Raji (cell line): ENCODE data around the gene ACTR3C.

Experiments used
- POLR2A ChIP-seq: IDR thresholded peaks from 2 replicates; pipeline ENCODE4 v1.6.1; 2011; ENCODE audit warnings: low read depth, low read length, control low read depth; ENCODE audit not compliant: insufficient read depth

The ACTR3C gene

GRCh38 chr7:150332852-150333635 is 9.7 kb upstream of the ACTR3C start:
- no peak for TF ChIP-seq POLR2A

- TF ChIP-seq POLR2A: no peak
Measured at GRCh38 chr7:150330211-150330885, 7.0 kb upstream of the ACTR3C start.

DNA sequence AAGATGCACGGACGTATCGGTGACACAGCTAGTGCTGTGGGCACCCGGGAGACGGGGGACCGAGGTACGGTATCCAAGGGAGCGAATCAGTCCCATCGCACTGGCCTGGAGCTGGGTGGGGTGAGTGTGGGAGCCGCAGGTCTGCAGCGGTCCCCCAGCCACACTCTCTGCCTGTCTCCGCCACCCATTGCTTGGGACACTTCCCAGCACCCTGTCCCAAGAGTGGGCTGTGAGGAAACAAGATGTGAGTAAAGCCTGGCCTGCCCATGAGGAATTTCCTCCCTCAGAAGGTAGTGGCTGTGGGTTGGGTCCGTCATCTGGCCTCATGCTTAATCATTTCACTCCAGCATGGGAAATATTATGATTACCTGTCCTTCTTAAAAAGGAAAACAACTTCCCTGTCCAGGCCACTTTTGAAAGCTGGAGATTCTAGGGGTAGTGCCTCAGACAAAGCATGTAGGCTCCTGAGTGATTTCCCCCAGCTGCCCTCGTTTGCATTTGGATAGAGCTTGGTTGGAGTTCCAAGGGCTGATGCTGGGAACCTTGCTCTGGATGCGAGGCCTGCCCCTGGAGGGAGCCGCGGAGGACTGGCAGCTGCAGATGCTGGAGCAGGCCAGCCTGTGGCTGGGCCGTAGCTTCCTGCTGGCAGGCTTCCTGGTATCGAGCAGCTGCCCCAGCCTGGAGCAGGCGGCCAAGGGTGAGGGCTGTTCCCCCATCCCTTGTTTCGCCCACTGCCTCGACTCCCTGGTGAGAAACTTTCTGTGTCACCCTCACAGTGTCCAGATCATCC is 6.2 kb upstream of the ACTR3C start:
- TF ChIP-seq POLR2A: no peak

GRCh38 chr7:150327308-150327707 is 4.0 kb upstream of the ACTR3C start:
- no peak for TF ChIP-seq POLR2A

DNA sequence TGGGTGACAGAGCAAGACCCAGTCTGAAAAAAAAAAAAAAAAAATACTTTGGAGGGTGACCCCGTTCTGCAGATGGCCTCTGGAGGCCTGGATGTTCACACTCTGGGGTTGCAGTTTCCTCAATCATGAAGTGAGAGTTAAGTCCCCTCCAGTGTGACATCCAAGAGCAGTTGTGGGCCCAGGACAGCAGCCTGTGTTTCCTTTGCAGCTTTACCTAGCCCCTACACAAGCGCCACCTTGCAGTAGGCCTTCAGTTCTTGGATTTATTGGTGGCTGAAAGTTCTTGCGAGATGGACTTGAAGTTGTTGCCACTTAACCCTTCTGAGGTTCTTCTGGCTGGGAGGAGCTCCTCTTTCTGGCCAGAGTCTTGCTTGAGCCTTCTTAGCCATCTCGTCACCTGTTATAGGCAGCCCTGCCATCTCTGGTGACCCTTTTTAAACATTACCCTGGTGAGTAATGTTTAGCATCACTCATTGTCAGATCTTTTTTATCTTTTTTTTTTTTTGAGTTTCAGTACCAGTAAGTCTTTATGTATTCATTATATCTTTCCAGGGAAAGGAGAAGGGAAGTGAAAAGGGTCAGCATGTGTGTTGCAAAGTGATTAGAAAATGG is 3.4 kb upstream of the ACTR3C start:
- TF ChIP-seq POLR2A: no peak

GRCh38 chr7:150325901-150326300 is 2.6 kb upstream of the ACTR3C start:
- TF ChIP-seq POLR2A: no peak

DNA sequence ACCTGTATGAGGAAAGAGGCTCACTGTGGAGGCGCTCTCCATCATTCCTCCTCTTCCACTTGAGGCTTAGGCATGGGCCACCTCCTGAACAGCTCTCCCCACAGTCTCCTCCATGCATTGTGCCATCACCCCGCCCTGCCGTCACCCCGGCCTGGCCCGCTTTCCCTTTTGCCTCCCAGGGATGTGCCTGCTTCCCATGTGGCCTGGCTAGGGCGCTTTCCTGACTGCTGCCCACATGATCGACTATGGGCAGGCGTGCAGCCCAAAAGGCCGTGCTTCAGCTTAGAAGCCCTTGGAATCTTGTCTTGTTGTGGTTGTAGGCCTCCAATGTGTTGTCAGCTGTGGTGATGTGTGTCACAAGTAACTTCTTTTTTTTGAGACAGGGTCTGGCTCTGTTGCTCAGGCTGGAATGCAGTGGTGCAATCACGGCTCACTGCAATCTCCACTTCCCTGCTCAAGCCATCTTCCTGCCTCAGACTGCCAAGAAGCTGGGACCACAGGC is 1.8 kb upstream of the ACTR3C start:
- TF ChIP-seq POLR2A: no peak

DNA sequence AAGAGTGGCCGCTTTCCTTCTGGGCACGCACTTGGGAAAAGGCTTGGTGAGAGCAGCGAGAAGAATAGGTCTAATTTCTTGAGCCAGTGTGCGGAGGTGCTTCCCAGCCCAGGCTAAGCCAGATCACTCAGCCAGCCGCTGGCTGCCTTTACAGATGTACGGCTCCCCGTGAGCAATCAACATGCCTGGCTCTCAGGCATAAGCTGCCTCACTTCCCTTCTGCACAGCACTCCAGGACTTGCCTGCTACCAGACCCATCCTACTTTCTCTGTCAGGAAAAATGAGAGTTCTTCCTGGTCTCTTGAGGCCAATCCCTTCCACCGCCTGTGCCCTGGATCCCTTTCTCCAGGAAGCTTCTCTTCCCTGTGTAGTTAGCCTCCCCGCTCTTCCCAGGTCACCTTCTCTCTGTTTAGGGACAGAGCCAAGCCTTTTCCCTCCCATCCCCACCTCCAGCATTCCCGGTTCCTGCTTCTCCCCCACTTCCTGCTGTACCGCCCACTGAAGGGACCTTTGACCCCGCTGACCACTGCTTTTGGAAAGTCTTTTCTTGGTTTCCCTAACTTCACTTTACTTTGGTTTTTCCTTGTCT is 1.1 kb upstream of the ACTR3C start:
- TF ChIP-seq POLR2A: no peak

DNA sequence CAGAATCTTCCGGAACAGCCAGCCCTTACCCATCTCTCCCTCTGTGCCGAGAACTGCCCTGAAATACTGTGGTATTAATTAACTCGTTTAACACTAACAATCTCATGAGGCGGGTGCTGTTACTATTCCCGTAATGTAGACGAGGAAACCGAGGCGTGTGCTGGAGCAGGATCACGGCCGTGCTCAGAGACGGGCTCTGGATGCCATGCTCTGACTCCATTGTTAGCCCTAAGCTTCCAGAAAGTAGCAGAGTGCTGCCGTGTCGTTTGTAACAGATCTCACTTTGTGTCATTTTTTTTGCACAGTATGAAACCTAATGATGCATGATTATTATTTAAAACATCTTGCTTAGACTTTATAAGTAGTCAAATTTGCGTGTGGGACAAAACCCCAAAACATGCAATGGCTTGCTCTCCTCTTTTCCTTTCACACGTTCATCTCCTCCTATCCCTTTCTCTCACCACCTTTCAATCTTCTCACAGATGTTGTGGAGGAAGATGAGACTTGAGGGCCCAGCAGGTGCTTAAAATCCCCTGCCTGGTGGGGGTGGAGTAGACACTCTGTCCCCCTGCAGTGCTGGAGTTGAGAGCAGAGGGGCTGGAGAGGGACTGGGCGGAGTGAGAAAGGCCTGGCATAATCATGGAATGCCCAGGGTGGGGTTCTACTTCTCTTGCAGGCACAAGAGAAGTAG is 482 bp upstream of the ACTR3C start:
- TF ChIP-seq POLR2A: no peak; the same call in 1 of the 2 replicates

DNA sequence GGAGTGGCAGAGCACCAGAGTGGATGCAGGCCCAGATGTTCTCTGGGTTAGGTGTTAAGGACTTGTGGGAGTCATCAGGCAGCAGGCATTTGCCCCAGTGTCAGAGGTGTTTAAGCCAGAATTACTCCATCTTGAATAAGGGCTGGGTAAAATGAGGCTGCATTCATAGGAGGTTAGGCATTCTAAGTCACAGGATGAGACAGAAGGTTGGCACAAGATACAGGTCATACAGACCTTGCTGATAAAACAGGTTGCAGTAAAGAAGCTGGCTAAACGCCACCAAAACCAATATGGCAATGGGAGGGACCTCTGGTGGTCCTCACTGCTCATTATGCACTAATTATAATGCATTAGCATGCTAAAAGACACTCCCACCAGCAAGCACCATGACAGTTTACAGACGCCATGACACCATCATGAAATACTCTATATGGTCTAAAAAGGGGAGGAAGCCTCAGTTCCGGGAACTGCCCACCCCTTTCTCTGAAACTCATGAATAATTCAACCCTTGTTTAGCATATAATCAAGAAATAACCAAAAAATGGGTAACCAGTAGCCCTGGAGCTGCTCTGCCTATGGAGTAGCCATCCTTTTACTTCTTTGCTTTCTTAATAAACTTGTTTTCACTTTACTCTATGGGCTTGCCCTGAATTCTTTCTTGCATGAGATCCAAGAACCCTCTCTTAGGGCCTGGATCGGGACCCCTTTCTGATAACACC is 1.1 kb downstream of the ACTR3C start:
- TF ChIP-seq POLR2A: no peak; the same call in 1 of the 2 replicates

DNA sequence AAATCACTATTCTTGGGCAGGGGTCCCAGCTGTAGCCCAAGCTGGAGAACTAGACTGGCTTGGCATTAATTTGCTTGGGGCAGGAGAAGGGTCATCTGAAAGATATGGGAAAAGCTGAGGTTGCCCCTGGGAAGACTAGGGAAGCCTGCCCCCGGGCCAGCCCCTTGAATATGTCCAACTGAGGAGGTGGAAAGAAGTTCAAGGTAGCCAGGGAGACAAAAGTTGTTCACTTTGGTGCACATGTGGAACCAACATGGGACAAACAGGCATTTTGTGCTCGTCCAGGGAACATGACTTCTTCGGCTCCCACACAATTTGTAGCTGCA is 1.6 kb downstream of the ACTR3C start:
- no peak for TF ChIP-seq POLR2A

DNA sequence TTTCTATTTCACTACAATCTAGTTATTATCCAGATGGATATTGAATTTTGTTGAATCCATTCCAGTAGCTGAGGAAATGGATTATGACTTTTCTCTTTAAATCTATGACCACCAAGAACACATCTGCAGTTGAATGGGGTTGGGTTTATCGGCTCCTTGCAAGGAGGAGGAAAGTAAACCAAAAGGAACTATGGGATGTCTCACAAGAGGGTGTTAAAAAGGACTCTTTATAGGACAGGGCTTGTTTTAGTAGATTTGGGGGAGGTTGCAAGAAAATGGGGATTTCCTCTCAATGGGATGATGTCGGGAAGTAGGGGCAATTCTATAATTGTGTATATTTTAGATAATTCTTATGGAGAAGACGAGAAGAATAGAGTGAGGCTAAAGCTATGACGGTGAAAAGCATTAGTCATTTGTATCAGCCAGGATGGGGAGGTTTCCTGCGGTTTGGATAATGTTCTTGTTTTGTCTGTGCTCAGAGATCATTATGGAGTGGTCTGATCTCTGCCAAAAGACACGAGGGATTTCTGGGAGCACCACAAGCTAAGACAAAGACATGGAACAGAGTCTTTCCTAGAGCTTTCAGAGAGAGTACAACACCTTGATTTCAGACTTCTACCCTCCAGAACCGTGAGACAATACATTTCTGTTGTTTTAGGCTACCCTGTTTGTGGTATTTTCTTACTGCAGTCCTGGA is 5.4 kb downstream of the ACTR3C start:
- no peak for TF ChIP-seq POLR2A

- TF ChIP-seq POLR2A: no peak
Measured at GRCh38 chr7:150314639-150315239, 8.6 kb downstream of the ACTR3C start.
